ENCODE data around the gene ABCB7.

ABCB7 gene

GRCh38 chrX:75096331-75096730, 59.8 kb downstream of the ABCB7 start:
- no peak for DNase-seq (ENCODE audit: low read depth, low spot score)
- H3K4me3 ChIP-seq (ENCODE audit: low read depth, low read length) = no peak overlapping the region
- no peak for TF ChIP-seq CTCF (IDR thresholded peaks at IDR 0.05; ENCODE audit: low read depth, low read length)
- in situ Hi-C loops (cut with HindIII; ENCODE audit: low sequenced_read_pairs) = no loop called here

- H3K4me3 ChIP-seq (ENCODE audit: low read depth, low read length) = no peak overlapping the region
- in situ Hi-C loops (cut with HindIII; ENCODE audit: low sequenced_read_pairs) = no loop called here
- DNase-seq (ENCODE audit: low read depth, low spot score) = peak; percentile 0
- TF ChIP-seq CTCF (IDR thresholded peaks at IDR 0.05; ENCODE audit: low read depth, low read length) = no peak
These were observed 69.3 kb downstream of the ABCB7 start for GRCh38 chrX:75086731-75087195.

- no peak for DNase-seq (ENCODE audit: low read depth, low spot score)
- TF ChIP-seq CTCF (IDR thresholded peaks at IDR 0.05; ENCODE audit: low read depth, low read length) = no peak
- no peak overlapping the region for H3K4me3 ChIP-seq (ENCODE audit: low read depth, low read length)
- in situ Hi-C loops (cut with HindIII; ENCODE audit: low sequenced_read_pairs) = no loop called here
These were observed 71.3 kb downstream of the ABCB7 start for GRCh38 chrX:75084757-75085156.

GRCh38 chrX:75076429-75076828, 79.7 kb downstream of the ABCB7 start:
- no peak for DNase-seq (ENCODE audit: low read depth, low spot score)
- no peak for TF ChIP-seq CTCF (IDR thresholded peaks at IDR 0.05; ENCODE audit: low read depth, low read length)
- in situ Hi-C loops (cut with HindIII; ENCODE audit: low sequenced_read_pairs) = no loop called here
- no peak overlapping the region for H3K4me3 ChIP-seq (ENCODE audit: low read depth, low read length)

GRCh38 chrX:75074475-75074874, 81.6 kb downstream of the ABCB7 start:
- DNase-seq (ENCODE audit: low read depth, low spot score) = no peak
- H3K4me3 ChIP-seq (ENCODE audit: low read depth, low read length) = no peak overlapping the region
- in situ Hi-C loops (cut with HindIII; ENCODE audit: low sequenced_read_pairs) = no loop called here
- TF ChIP-seq CTCF (IDR thresholded peaks at IDR 0.05; ENCODE audit: low read depth, low read length) = no peak

- no peak overlapping the region for H3K4me3 ChIP-seq (ENCODE audit: low read depth, low read length)
- in situ Hi-C loops (cut with HindIII; ENCODE audit: low sequenced_read_pairs) = no loop called here
- no peak for TF ChIP-seq CTCF (IDR thresholded peaks at IDR 0.05; ENCODE audit: low read depth, low read length)
- no peak for DNase-seq (ENCODE audit: low read depth, low spot score)
These were observed 84.7 kb downstream of the ABCB7 start for GRCh38 chrX:75071334-75071733.

GRCh38 chrX:75067931-75068330, 88.2 kb downstream of the ABCB7 start:
- no peak for DNase-seq (ENCODE audit: low read depth, low spot score)
- TF ChIP-seq CTCF (IDR thresholded peaks at IDR 0.05; ENCODE audit: low read depth, low read length) = no peak
- H3K4me3 ChIP-seq (ENCODE audit: low read depth, low read length) = no peak overlapping the region
- in situ Hi-C loops (cut with HindIII; ENCODE audit: low sequenced_read_pairs) = no loop called here

All from astrocyte of the spinal cord (primary cell).